SK-N-MC (cell line): ENCODE measurements around the gene SLC17A5.

Experiments used
- EZH2 ChIP-seq: fragments of 200-600 bp; sonication (generic); IDR thresholded peaks from one replicate; pipeline ENCODE4 v1.6.1; 2017; ENCODE audit warnings: antibody characterized with exemption
- FOXP2 ChIP-seq: optimal IDR thresholded peaks from 2 replicates; pipeline ENCODE3; 2011; ENCODE audit warnings: mild to moderate bottlenecking, moderate library complexity; ENCODE audit not compliant: insufficient read depth; ENCODE audit errors: extremely low read length, control extremely low read depth
- POLR2AphosphoS5 ChIP-seq: IDR thresholded peaks from 2 replicates; pipeline ENCODE4 v1.6.1; 2012; ENCODE audit warnings: mild to moderate bottlenecking, low read depth, low read length, borderline replicate concordance

- TF ChIP-seq EZH2 (no peak), POLR2AphosphoS5 (no peak), FOXP2 (no peak)
Observed at GRCh38 chr6:73565767-73566485, 87.9 kb downstream of the SLC17A5 start.
